ENCODE data around the gene SLC26A9.

Gene SLC26A9

GRCh38 chr1:205973377-205974232 lies 30.3 kb upstream of the SLC26A9 start:
- DNase-seq (ENCODE audit: low read depth in 2 of 2, low spot score in 1 of 2) = no peak

GRCh38 chr1:205972491-205973168 lies 29.4 kb upstream of the SLC26A9 start:
- DNase-seq (ENCODE audit: low read depth in 2 of 2, low spot score in 1 of 2) = no peak

- DNase-seq (ENCODE audit: low read depth in 2 of 2, low spot score in 1 of 2) = no peak
Measured at GRCh38 chr1:205972081-205972480, 28.8 kb upstream of the SLC26A9 start.

GRCh38 chr1:205971082-205971481 lies 27.8 kb upstream of the SLC26A9 start:
- no peak for DNase-seq (ENCODE audit: low read depth in 2 of 2, low spot score in 1 of 2)

GRCh38 chr1:205970486-205970885 lies 27.2 kb upstream of the SLC26A9 start:
- no peak for DNase-seq (ENCODE audit: low read depth in 2 of 2, low spot score in 1 of 2)

GRCh38 chr1:205969229-205969628 lies 26.0 kb upstream of the SLC26A9 start:
- no peak for DNase-seq (ENCODE audit: low read depth in 2 of 2, low spot score in 1 of 2)

GRCh38 chr1:205967554-205968335 lies 24.5 kb upstream of the SLC26A9 start:
- no peak for DNase-seq (ENCODE audit: low read depth in 2 of 2, low spot score in 1 of 2)

- DNase-seq (ENCODE audit: low read depth in 2 of 2, low spot score in 1 of 2) = no peak
Measured at GRCh38 chr1:205965036-205965884, 22.0 kb upstream of the SLC26A9 start.

GRCh38 chr1:205963352-205964155 lies 20.3 kb upstream of the SLC26A9 start:
- no peak for DNase-seq (ENCODE audit: low read depth in 2 of 2, low spot score in 1 of 2)

- no peak for DNase-seq (ENCODE audit: low read depth in 2 of 2, low spot score in 1 of 2)
Measured at GRCh38 chr1:205962821-205963221, 19.6 kb upstream of the SLC26A9 start.

GRCh38 chr1:205961991-205962820 lies 18.9 kb upstream of the SLC26A9 start:
- DNase-seq (ENCODE audit: low read depth in 2 of 2, low spot score in 1 of 2) = no peak

- no peak for DNase-seq (ENCODE audit: low read depth in 2 of 2, low spot score in 1 of 2)
Measured at GRCh38 chr1:205961405-205961804, 18.1 kb upstream of the SLC26A9 start.

GRCh38 chr1:205959789-205960188 lies 16.5 kb upstream of the SLC26A9 start:
- no peak for DNase-seq (ENCODE audit: low read depth in 2 of 2, low spot score in 1 of 2)

GRCh38 chr1:205955499-205955898 lies 12.2 kb upstream of the SLC26A9 start:
- DNase-seq (ENCODE audit: low read depth in 2 of 2, low spot score in 1 of 2) = no peak

GRCh38 chr1:205954819-205955404 lies 11.7 kb upstream of the SLC26A9 start:
- no peak for DNase-seq (ENCODE audit: low read depth in 2 of 2, low spot score in 1 of 2)

- DNase-seq (ENCODE audit: low read depth in 2 of 2, low spot score in 1 of 2) = no peak
Measured at GRCh38 chr1:205951746-205952145, 8.5 kb upstream of the SLC26A9 start.

GRCh38 chr1:205950826-205951549 lies 7.7 kb upstream of the SLC26A9 start:
- no peak for DNase-seq (ENCODE audit: low read depth in 2 of 2, low spot score in 1 of 2)

- DNase-seq (ENCODE audit: low read depth in 2 of 2, low spot score in 1 of 2) = no peak
Measured at GRCh38 chr1:205950280-205950679, 7.0 kb upstream of the SLC26A9 start.

Measured in stimulated activated CD8-positive, alpha-beta memory T cell treated with anti-CD3 and anti-CD28 coated beads, Interleukin-4, amount 100 ng/mL, for 4 hours (primary cell).